NCI-H524 (cell line): Measurements from ENCODE around the gene ZNF672.
"Not testable (repeated sequence)": the region's sequence is repeated elsewhere in the genome, so short reads cannot be mapped to it uniquely, and the experiment has no call there.

Experiments
- DNase-seq, 2 experiments: peaks; one replicate each; lab custom pipeline; 2025; lab: John Stamatoyannopoulos, UW

Gene ZNF672

DNA sequence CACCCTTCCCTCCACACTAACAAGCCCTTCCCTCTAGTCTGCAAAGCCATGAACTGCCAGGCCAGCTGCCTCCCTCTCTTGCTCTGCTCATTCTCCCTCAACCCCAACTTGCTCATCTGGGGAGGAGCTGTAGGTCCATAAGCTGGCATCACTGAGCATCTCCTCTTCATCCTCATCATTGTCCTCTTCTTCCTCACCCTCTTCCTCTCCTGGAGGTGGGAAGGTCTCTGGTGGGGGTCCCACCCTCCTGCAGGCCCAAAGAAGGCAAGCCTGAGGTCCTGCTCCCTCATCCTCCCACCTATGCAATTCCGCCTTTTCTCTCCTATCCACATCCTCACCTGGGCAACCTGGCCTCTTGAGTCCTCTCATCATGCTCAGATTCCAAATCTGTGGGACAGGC is 18.2 kb downstream of the ZNF672 start:
- DNase-seq, result no peak

DNA sequence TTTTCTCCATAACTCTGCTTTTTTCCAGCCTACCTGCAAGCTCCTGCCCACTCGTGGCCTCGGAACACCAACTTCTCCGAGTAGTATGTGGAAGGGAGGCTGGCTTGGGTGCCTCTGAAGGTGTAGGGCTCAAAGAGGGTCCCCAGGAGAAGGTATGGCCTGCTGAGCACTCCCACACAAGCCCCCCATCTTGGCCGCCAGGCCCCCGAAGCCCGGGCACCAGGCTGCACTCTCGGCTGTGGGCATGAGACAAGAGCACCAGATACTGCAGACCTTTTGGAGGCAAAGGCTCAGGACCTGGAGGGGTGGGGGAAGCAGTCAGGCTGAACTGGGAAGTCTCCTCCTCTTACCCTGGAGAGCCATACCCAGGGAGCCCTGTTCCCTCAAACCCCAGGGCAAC is 19.2 kb downstream of the ZNF672 start:
- DNase-seq, result no peak

DNA sequence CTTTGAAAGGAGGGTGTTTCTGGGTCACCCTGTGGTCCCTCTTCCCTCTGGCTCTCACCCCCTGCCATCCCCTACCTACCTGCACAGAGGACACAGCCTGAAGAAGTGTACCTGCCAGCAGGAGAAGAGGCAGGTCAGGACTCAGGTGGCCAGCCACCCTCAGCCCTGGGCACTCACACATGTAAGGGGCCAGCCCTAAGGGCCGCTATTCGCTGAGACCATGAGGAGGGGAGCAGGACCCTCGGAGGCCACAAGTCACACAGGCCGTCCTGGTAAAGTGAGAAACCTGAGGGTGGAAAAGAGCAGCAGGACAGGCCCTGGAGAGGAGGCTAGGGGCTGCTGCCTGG is 19.7 kb downstream of the ZNF672 start:
- DNase-seq, result no peak

- peak in 1 of 2 experiments; percentile 39 for DNase-seq
Measured at GRCh38 chr1:248858096-248858890, 20.3 kb downstream of the ZNF672 start.

DNA sequence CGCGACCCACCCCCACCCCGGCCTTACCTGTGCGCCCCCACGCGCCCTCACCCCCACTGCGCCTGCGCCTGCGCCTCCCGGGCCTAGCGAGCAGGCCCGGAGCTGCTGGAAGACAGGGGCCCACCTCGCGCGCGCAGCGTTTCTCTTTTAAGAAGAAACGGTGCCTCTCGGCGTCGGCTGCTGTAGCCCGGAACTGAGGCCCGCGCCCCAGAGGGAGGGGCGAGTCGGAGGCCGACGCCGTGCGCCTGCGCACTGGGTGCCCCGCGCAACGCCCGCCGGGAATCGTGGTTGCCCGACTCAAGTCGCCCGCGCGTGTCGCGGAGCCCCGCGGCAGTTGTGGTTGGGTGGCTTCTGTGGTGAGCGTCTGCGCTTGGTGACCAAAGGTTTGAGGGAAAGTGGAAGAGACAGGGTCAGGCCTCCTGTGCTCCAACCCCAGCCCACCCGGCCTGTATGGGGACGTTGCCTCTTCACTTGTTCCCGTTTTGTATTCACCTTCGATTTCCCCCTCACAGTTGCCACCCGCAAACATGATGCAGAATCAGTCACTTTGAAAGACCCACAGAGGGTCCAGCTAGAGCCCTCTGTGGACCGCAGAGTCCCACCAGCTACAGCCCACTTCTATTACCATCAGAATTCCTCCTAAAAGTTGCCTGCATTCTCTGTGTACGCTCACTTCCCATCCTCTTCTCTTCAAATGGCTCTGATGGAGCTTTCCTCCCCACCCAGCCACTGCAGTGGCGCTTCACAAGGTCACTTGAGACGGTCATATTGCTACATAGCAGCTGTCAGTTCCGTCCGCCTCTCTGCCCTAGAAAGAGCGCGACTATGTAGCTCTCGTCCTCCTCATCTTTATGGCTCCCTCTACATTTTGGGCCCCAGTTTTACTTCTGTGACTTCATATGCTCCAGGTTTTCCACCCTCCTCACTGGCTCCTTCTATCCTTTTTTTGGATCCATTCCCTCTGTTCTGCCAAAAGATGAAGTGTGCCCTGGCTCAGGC is 21.2 kb downstream of the ZNF672 start, which contains the start of gene ZNF692:
ZNF692 (minus strand) TSS at position 195 of the 999 bp plus-strand sequence. CDS start 776 bp downstream, outside the sequence.
- peak; percentile 90 to 96 for DNase-seq

DNA sequence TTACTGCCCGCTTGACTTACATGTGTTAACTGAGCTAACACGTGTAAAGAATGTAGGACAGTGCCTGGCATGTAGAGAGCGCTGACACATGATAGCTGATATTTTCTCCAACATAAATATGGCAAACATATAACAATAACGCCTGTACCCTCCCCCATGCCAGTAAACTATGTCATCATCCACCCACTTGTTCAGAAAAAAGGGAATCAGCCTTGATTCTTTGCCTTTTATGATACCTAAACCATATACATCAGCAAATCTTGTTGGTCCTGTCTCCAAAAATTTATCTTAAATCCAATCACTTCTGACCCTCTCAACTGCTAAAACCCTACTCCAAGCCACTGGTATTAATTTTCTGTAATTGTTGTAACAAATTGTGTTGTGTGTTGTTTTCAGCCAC is 22.0 kb downstream of the ZNF672 start:
- no peak for DNase-seq

- no peak for DNase-seq
Measured at GRCh38 chr1:248861616-248862015, 23.6 kb downstream of the ZNF672 start.

DNA sequence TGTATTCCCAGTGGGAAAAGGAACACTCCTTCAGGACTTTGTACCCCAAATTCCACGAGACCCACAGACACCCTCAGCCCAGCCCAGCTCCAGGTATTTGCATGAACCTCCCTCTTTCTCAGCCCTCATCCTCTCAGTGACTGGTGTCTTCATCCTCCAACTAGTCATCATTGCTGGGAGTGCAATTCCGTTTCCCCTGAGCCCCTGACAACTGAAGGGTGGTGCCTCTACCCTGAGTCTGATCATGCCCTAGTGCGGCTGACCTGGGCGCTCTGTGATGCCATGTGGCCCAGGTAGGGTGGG is 24.6 kb downstream of the ZNF672 start:
- peak in 1 of 2 experiments; percentile 27 for DNase-seq

GRCh38 chr1:248862998-248863881 is 25.2 kb downstream of the ZNF672 start:
- DNase-seq, result peak; percentile 58 to 81

GRCh38 chr1:248871837-248872401 is 33.9 kb downstream of the ZNF672 start:
- no peak for DNase-seq

- DNase-seq, result peak; percentile 39 to 74
Measured at GRCh38 chr1:248872752-248873408, 34.9 kb downstream of the ZNF672 start.

- DNase-seq, result peak; percentile 91 to 95
Measured at GRCh38 chr1:248873409-248873992, 35.5 kb downstream of the ZNF672 start.

DNA sequence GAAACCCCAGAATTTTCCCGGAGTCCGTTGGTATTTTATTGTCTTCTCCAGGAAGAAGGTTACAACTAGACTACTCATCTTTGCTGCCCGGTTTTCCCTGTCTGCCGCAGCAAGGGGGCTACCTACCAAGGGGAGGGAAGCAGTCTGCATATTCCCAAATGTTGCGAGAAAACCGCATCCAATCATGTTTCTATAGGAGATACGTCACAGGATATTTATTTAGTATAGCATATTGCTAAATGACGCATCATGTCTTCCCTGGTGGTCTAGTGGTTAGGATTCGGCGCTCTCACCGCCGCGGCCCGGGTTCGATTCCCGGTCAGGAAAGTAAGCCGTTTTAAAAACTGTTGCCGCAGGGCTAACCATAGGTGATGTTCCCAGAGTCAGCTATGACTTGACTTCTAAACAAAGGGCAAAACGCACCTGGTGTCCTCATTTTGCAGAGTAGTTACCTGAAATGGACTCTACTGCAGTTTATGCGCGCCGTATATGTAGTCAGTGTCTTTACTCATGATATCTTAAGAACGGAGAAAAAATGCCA is 36.0 kb downstream of the ZNF672 start:
- peak in 1 of 2 experiments; percentile 93 for DNase-seq

- no peak for DNase-seq
Measured at GRCh38 chr1:248881261-248881660, 43.2 kb downstream of the ZNF672 start.

DNA sequence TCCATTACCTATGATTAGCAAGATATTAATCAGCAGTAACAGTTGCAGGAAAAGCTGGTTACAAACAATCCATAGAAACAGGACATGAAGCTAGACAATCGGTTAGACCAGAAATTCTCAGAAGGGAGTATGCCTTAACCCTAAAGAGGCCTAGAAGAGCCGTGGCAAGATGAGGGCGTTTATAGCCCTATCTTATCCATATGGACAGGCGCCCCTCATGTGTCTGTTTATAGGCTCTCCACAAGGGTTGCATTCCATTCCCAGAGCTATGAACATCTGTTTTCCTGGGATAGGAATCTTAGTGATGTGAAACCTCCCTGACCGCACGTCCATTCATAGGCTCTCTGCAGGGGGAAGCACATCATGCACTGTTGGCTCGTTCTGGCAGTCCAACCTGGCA is 44.4 kb downstream of the ZNF672 start:
- DNase-seq, result peak in 1 of 2 experiments; percentile 14

GRCh38 chr1:248884632-248885295 is 46.7 kb downstream of the ZNF672 start:
- no peak for DNase-seq

- DNase-seq, result no peak
Measured at GRCh38 chr1:248885646-248886045, 47.6 kb downstream of the ZNF672 start.

DNA sequence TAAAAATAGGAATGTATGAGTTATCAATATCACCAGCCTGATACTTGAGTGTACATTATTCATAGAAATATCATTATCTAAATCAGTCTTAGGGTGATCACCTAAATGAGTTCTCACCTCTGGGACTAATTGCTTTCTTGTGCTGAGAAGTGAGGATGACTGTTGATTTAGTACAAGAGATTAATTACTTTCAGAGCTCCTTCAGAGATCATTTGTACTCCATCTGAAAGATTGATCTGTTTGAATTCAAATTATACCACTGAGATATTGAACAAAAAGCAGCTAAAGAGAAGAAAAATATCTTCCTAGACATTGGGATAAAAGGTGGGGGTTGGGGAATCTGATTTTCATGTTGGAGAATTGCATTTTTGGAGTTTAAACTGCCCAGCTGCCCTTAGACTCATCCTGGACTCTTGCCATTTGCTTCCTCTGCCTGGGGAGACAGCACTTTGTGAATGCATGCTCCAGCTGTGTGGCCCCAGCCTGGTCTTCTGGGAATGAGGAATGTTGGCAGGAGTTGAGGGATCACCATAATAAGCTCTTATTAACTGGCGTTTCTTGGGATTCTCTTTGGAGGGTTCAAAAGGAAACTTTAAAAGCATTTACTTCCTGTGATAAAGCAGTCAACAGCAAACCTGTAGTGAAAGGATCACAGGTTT is 48.3 kb downstream of the ZNF672 start:
- no peak for DNase-seq

GRCh38 chr1:248889914-248890243 is 51.9 kb downstream of the ZNF672 start:
- DNase-seq, result not testable (repeated sequence)
